GM19438 (cell line): ENCODE measurements around the gene HSPA4.

ENCODE experiments used
- ATAC-seq: cut with Tn5 transposase; IDR thresholded peaks from one replicate; pipeline ENCODE4 v1.9.1; 2021; ENCODE audit warnings: low read depth; ENCODE audit not compliant: unreplicated experiment

HSPA4 gene

GRCh38 chr5:133150909-133151544 lies 99.2 kb downstream of the HSPA4 start:
- no peak for ATAC-seq

- ATAC-seq = no peak
Observed at GRCh38 chr5:133154274-133155075, 102.7 kb downstream of the HSPA4 start.

- no peak for ATAC-seq
Observed at GRCh38 chr5:133155326-133155969, 103.6 kb downstream of the HSPA4 start.
